OCI-LY1 (cell line): ENCODE data around the gene KLF17.

Experiments used
- H2AFZ ChIP-seq: fragments of 200-600 bp; sonication (generic), shearing (Covaris generic); 2 replicates; pipeline ENCODE4 v1.6.0; 2014; ENCODE audit warnings: antibody characterized with exemption, mild to moderate bottlenecking, low read length
- H3F3A ChIP-seq: fragments of 200-600 bp; sonication (generic), shearing (Covaris generic); 2 replicates; pipeline ENCODE4 v1.6.0; 2014; ENCODE audit warnings: mild to moderate bottlenecking, antibody characterized with exemption, low read length, moderate library complexity; ENCODE audit not compliant: insufficient read depth
- H3K27ac ChIP-seq: fragments of 200-600 bp; sonication (generic); 2 replicates; pipeline ENCODE4 v1.5.1; 2014; ENCODE audit warnings: low read length, mixed run types, mild to moderate bottlenecking, low read depth; ENCODE audit not compliant: poor library complexity, severe bottlenecking
- H3K27me3 ChIP-seq: fragments of 200-600 bp; sonication (generic); 2 replicates; pipeline ENCODE4 v1.6.0; 2014; ENCODE audit warnings: antibody characterized with exemption, mild to moderate bottlenecking, low read length, moderate library complexity; ENCODE audit not compliant: insufficient read depth
- H3K36me3 ChIP-seq: fragments of 200-600 bp; sonication (generic); 2 replicates; pipeline ENCODE4 v1.6.1; 2014; ENCODE audit warnings: mild to moderate bottlenecking, antibody characterized with exemption, low read length, moderate library complexity, mixed read lengths; ENCODE audit not compliant: insufficient read depth
- H3K4me1 ChIP-seq: fragments of 200-600 bp; sonication (generic); 2 replicates; pipeline ENCODE4 v1.5.1; 2014; ENCODE audit warnings: mild to moderate bottlenecking, low read length, moderate library complexity; ENCODE audit not compliant: insufficient read depth, severe bottlenecking
- H3K4me2 ChIP-seq: fragments of 200-600 bp; sonication (generic), shearing (Covaris generic); 2 replicates; pipeline ENCODE4 v1.6.1; 2014; ENCODE audit warnings: low read length
- H3K4me3 ChIP-seq: fragments of 200-600 bp; sonication (generic); 2 replicates; pipeline ENCODE4 v1.5.1; 2014; ENCODE audit warnings: low read length, low read depth, mild to moderate bottlenecking, mixed read lengths; ENCODE audit not compliant: poor library complexity, severe bottlenecking
- H3K79me2 ChIP-seq: fragments of 200-600 bp; shearing (Covaris generic); 2 replicates; pipeline ENCODE4 v1.6.1; 2016; ENCODE audit warnings: mixed run types, low read length, mixed read lengths; ENCODE audit not compliant: insufficient read depth
- H3K9ac ChIP-seq: fragments of 200-600 bp; sonication (generic), shearing (Covaris generic); 2 replicates; pipeline ENCODE4 v1.6.1; 2014; ENCODE audit warnings: mild to moderate bottlenecking, low read length, mixed read lengths
- H3K9me2 ChIP-seq: fragments of 200-600 bp; sonication (generic), shearing (Covaris generic); 2 replicates; pipeline ENCODE4 v1.6.1; 2014; ENCODE audit warnings: low read depth, mild to moderate bottlenecking, low read length, mixed read lengths
- H3K9me3 ChIP-seq: fragments of 200-600 bp; shearing (Covaris generic); 2 replicates; pipeline ENCODE4 v1.6.1; 2014; ENCODE audit warnings: low read length, mixed read lengths
- H4K20me1 ChIP-seq: fragments of 200-600 bp; sonication (generic), shearing (Covaris generic); 2 replicates; pipeline ENCODE4 v1.6.0; 2016; ENCODE audit warnings: mild to moderate bottlenecking, low read length; ENCODE audit not compliant: insufficient read depth
- CTCF ChIP-seq: fragments of 200-600 bp; sonication (generic), shearing (Covaris generic); IDR thresholded peaks from 2 replicates; pipeline ENCODE4 v1.5.1; 2017; ENCODE audit warnings: mild to moderate bottlenecking, antibody characterized with exemption, low read length, moderate library complexity, mixed read lengths
- EZH2 ChIP-seq: fragments of 200-600 bp; sonication (generic), shearing (Covaris generic); IDR thresholded peaks from 2 replicates; pipeline ENCODE4 v1.8.0; 2017; ENCODE audit warnings: borderline replicate concordance, mixed run types, mild to moderate bottlenecking, antibody characterized with exemption, low read length, moderate library complexity, mixed read lengths

KLF17 gene

GRCh38 chr1:44076066-44076465 lies 42.6 kb upstream of the KLF17 start:
- no peak overlapping the region for H3K4me3 ChIP-seq
- no peaks in the 10 kb centered on the region for H3K79me2 ChIP-seq
- H3K9me3 ChIP-seq, result no peaks in the 10 kb centered on the region
- no peaks in the 10 kb centered on the region for H3F3A ChIP-seq
- H4K20me1 ChIP-seq, result no peaks in the 10 kb centered on the region
- no peak overlapping the region for H2AFZ ChIP-seq
- no peak overlapping the region for H3K9ac ChIP-seq
- no peaks in the 10 kb centered on the region for H3K36me3 ChIP-seq
- no peaks in the 10 kb centered on the region for H3K27me3 ChIP-seq
- no peak overlapping the region for H3K27ac ChIP-seq
- no peak overlapping the region for H3K4me2 ChIP-seq
- TF ChIP-seq EZH2 (no peak), CTCF (no peak)
- no peaks in the 10 kb centered on the region for H3K9me2 ChIP-seq
- H3K4me1 ChIP-seq, result no peaks in the 10 kb centered on the region

GRCh38 chr1:44077421-44077820 lies 41.2 kb upstream of the KLF17 start:
- H3F3A ChIP-seq, result no peaks in the 10 kb centered on the region
- no peaks in the 10 kb centered on the region for H3K27me3 ChIP-seq
- H3K4me3 ChIP-seq, result no peak overlapping the region
- no peaks in the 10 kb centered on the region for H3K36me3 ChIP-seq
- no peak overlapping the region for H3K27ac ChIP-seq
- no peaks in the 10 kb centered on the region for H3K79me2 ChIP-seq
- no peak overlapping the region for H2AFZ ChIP-seq
- TF ChIP-seq EZH2, result no peak
- TF ChIP-seq CTCF, result no peak
- no peaks in the 10 kb centered on the region for H3K9me3 ChIP-seq
- H3K4me2 ChIP-seq, result no peak overlapping the region
- no peak overlapping the region for H3K9ac ChIP-seq
- no peaks in the 10 kb centered on the region for H3K4me1 ChIP-seq
- H3K9me2 ChIP-seq, result no peaks in the 10 kb centered on the region
- H4K20me1 ChIP-seq, result no peaks in the 10 kb centered on the region

GRCh38 chr1:44078104-44078503 lies 40.5 kb upstream of the KLF17 start:
- Histone ChIP-seq H3F3A (no peaks in the 10 kb centered on the region), H3K4me2 (no peak overlapping the region), H3K36me3 (no peaks in the 10 kb centered on the region), H2AFZ (no peak overlapping the region), H4K20me1 (no peaks in the 10 kb centered on the region), H3K9me3 (no peaks in the 10 kb centered on the region), H3K4me3 (no peak overlapping the region), H3K27me3 (no peaks in the 10 kb centered on the region), H3K4me1 (no peaks in the 10 kb centered on the region), H3K9me2 (no peaks in the 10 kb centered on the region), H3K9ac (no peak overlapping the region), H3K79me2 (no peaks in the 10 kb centered on the region), H3K27ac (no peak overlapping the region)
- TF ChIP-seq EZH2 (no peak), CTCF (no peak)
